SK-N-SH treated with all-trans-retinoic acid at 6 μM for 48 hours (cell line): ENCODE results near the gene GALNT17.

Experiments used
- ATAC-seq: fragments of 200-7000 bp; cut with Tn5 transposase; 3 replicates; pipeline ENCODE4 v1.9.1; 2020; ENCODE audit warnings: mild to moderate bottlenecking, moderate library complexity
- ARNTL ChIP-seq: fragments of 450-650 bp; formaldehyde crosslinking; IDR thresholded peaks from 2 replicates; pipeline ENCODE4 v1.5.0; 2020; ENCODE audit warnings: low read depth, mild to moderate bottlenecking, moderate library complexity, borderline replicate concordance
- BACH2 ChIP-seq: fragments of 250-450 bp; sonication (Bioruptor Pico); IDR thresholded peaks from 2 replicates; pipeline ENCODE4 v1.9.0; 2021; ENCODE audit warnings: mild to moderate bottlenecking, borderline replicate concordance
- CSDC2 ChIP-seq: fragments of 250-450 bp; sonication (Bioruptor Pico); IDR thresholded peaks from 2 replicates; pipeline ENCODE4 v1.5.0; 2020; ENCODE audit warnings: mild to moderate bottlenecking, moderate library complexity
- ESRRG ChIP-seq: fragments of 250-450 bp; sonication (Bioruptor Pico); IDR thresholded peaks from 2 replicates; pipeline ENCODE4 v1.6.1; 2021; ENCODE audit warnings: mild to moderate bottlenecking
- GLIS3 ChIP-seq: fragments of 250-450 bp; sonication (Bioruptor Pico); IDR thresholded peaks from 2 replicates; pipeline ENCODE4 v1.5.0; 2020; ENCODE audit warnings: mild to moderate bottlenecking, moderate library complexity
- ISL1 ChIP-seq: fragments of 250-450 bp; sonication (Bioruptor Pico); IDR thresholded peaks from 2 replicates; pipeline ENCODE4 v2.1.2; 2022; ENCODE audit warnings: mild to moderate bottlenecking, moderate library complexity
- OSR1 ChIP-seq: fragments of 250-450 bp; sonication (Bioruptor Pico); IDR thresholded peaks from 2 replicates; pipeline ENCODE4 v1.8.0; 2022; ENCODE audit warnings: moderate library complexity, mild to moderate bottlenecking, inconsistent platforms
- PATZ1 ChIP-seq: fragments of 250-450 bp; sonication (Bioruptor Pico); IDR thresholded peaks from 2 replicates; pipeline ENCODE4 v1.8.0; 2020; ENCODE audit warnings: mild to moderate bottlenecking, moderate library complexity, borderline replicate concordance
- PPARA ChIP-seq: fragments of 250-450 bp; sonication (Bioruptor Pico); IDR thresholded peaks from 2 replicates; pipeline ENCODE4 v1.5.0; 2020; ENCODE audit warnings: mild to moderate bottlenecking, borderline replicate concordance
- RARB ChIP-seq: fragments of 250-450 bp; sonication (Bioruptor Pico); IDR thresholded peaks from 2 replicates; pipeline ENCODE4 v1.8.0; 2021; ENCODE audit warnings: mild to moderate bottlenecking, moderate library complexity
- SNAI2 ChIP-seq: fragments of 250-450 bp; sonication (Bioruptor Pico); IDR thresholded peaks from 2 replicates; pipeline ENCODE4 v1.5.0; 2020; ENCODE audit warnings: mild to moderate bottlenecking, moderate library complexity
- TCF4 ChIP-seq: fragments of 250-450 bp; sonication (Bioruptor Pico); IDR thresholded peaks from 2 replicates; pipeline ENCODE4 v1.8.0; 2021; ENCODE audit warnings: mild to moderate bottlenecking, moderate library complexity, borderline replicate concordance
- TSHZ2 ChIP-seq: fragments of 250-450 bp; sonication (Bioruptor Pico); IDR thresholded peaks from 2 replicates; pipeline ENCODE4 v1.5.0; 2020; ENCODE audit warnings: mild to moderate bottlenecking, moderate library complexity
- ZFP3 ChIP-seq: fragments of 250-450 bp; sonication (Bioruptor Pico); IDR thresholded peaks from 2 replicates; pipeline ENCODE4 v1.5.0; 2020; ENCODE audit warnings: mild to moderate bottlenecking, moderate library complexity
- ZFP30 ChIP-seq: fragments of 450-650 bp; formaldehyde crosslinking; IDR thresholded peaks from 2 replicates; pipeline ENCODE4 v1.5.0; 2022; ENCODE audit warnings: mild to moderate bottlenecking, moderate library complexity
- ZNF565 ChIP-seq: fragments of 450-650 bp; formaldehyde crosslinking; conservative IDR thresholded peaks from 2 replicates; pipeline ENCODE4 v1.5.0; 2020; ENCODE audit warnings: low read depth, mild to moderate bottlenecking, moderate library complexity
- TF ChIP-seq, protein P1 (sequence below): fragments of 250-450 bp; sonication (Bioruptor Pico); IDR thresholded peaks from 2 replicates; pipeline ENCODE4 v1.5.1; 2021; ENCODE audit warnings: mild to moderate bottlenecking, moderate library complexity
- TF ChIP-seq, protein P2 (sequence below): fragments of 250-450 bp; sonication (Bioruptor Pico); IDR thresholded peaks from 2 replicates; pipeline ENCODE4 v1.8.0; 2021; ENCODE audit warnings: low read depth, mild to moderate bottlenecking, moderate library complexity, borderline replicate concordance
- TF ChIP-seq, protein P3 (sequence below): fragments of 250-450 bp; sonication (Bioruptor Pico); IDR thresholded peaks from 2 replicates; pipeline ENCODE4 v1.5.1; 2020; ENCODE audit warnings: low read depth, mild to moderate bottlenecking, moderate library complexity

GALNT17 gene

GRCh38 chr7:71411475-71411874 lies 279.5 kb downstream of the GALNT17 start:
- ATAC-seq, result no peak
- TF ChIP-seq RARB (CRISPR knock-in tag) (no peak), CSDC2 (CRISPR knock-in tag) (no peak), ESRRG (CRISPR knock-in tag) (no peak), TCF4 (CRISPR knock-in tag) (no peak), BACH2 (no peak)

DNA sequence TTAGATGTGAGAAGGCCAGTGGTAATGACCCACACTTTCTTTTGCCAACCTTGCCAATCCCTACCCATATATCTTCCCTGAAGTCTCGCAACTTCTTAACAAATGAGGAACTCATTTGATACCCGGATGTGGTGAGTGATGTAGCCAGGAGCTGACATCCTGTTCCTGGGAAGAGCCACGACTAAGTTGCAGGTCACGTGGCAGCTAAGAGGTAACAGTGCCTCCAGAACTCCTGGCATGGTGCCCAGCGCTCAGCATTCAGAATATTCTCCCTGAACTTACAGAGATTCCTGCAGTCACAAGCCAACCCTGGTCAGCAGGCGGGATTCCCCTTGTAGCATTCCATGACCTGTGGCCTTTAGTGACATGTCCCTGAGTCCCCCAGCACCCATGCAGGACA lies 282.5 kb downstream of the GALNT17 start:
- TF ChIP-seq, protein P1, sequence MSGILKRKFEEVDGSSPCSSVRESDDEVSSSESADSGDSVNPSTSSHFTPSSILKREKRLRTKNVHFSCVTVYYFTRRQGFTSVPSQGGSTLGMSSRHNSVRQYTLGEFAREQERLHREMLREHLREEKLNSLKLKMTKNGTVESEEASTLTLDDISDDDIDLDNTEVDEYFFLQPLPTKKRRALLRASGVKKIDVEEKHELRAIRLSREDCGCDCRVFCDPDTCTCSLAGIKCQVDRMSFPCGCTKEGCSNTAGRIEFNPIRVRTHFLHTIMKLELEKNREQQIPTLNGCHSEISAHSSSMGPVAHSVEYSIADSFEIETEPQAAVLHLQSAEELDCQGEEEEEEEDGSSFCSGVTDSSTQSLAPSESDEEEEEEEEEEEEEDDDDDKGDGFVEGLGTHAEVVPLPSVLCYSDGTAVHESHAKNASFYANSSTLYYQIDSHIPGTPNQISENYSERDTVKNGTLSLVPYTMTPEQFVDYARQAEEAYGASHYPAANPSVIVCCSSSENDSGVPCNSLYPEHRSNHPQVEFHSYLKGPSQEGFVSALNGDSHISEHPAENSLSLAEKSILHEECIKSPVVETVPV (CRISPR knock-in tag), result no peak
- TF ChIP-seq ZFP30 (CRISPR knock-in tag), result no peak
- TF ChIP-seq, all 23 proteins: peak for 0
- no peak for ATAC-seq

GRCh38 chr7:71419546-71420337 lies 287.8 kb downstream of the GALNT17 start:
- TF ChIP-seq OSR1 (no peak), SNAI2 (CRISPR knock-in tag) (no peak), GLIS3 (CRISPR knock-in tag) (no peak), ESRRG (CRISPR knock-in tag) (no peak), ZNF565 (CRISPR knock-in tag) (no peak), ISL1 (CRISPR knock-in tag) (no peak), ZFP3 (CRISPR knock-in tag) (no peak)
- TF ChIP-seq, protein P1 (CRISPR knock-in tag), result no peak
- TF ChIP-seq, all 23 proteins: peak for 0
- ATAC-seq, result no peak

DNA sequence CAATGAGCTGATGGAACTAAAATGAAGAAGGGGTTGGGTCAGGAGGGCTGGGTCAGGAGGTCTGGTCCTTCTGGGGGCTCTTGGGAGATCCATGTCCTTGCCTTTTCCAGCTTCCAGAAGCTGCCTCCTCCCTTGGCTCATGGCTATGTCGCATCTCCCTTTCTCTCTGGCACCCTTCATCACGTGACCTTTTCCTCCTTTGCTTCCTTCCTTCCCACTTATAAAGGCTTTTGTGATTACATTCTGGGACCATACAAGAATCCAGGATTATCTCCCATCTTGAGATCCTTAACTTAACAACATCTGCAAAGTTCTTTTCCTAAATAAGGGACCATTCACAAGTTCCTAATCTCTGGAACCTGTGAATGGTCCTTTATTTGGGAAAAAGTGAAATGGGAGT lies 290.2 kb downstream of the GALNT17 start:
- ATAC-seq, result no peak
- TF ChIP-seq TSHZ2 (CRISPR knock-in tag), result no peak
- TF ChIP-seq, all 23 proteins: peak for 0

DNA sequence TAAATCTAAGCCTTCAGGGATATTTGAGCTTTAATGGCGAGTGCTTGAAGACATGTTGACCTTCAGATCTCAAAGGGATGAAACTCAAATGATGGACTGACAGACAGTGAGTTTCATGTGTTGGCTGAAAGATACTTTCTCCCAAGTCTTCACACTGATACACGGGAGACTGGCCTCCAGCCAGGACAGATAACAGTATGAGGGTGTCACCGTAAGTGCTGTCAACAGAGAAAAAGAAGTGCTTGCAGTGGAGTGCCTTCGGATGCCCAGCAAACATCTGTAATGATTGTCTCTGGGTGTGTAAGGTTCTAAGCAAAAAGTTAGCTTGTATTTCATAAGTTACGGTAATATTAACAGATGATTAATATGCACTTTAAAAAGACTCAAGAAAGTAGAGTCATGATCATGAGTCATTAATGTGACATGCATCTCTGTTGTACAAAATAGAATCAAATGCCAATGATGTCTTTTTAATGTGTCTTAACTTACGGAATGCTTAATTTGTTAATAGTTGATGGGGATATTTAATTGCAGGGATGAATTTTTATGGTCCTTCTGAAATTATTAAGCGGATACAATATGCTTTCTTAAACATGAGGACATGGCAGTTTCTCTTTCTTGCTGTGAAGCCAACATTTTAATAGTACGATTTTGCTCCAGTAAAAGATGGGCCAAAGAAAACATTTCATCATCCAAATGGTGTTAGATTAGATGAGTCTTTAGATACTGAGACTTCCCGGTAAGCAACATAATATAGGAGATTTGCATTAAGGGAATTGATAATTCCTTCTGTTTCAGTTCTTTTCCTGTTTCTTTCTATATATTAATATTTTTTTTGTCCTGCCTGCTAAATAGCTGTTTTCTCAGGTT lies 292.5 kb downstream of the GALNT17 start:
- no peak for ATAC-seq
- TF ChIP-seq PPARA (no peak), GLIS3 (CRISPR knock-in tag) (no peak), BACH2 (no peak), ARNTL (CRISPR knock-in tag) (no peak), ZFP3 (CRISPR knock-in tag) (no peak), ESRRG (CRISPR knock-in tag) (no peak), RARB (CRISPR knock-in tag) (no peak), ZFP30 (CRISPR knock-in tag) (no peak), SNAI2 (CRISPR knock-in tag) (no peak), PATZ1 (CRISPR knock-in tag) (no peak), OSR1 (no peak)
- TF ChIP-seq, protein P2, sequence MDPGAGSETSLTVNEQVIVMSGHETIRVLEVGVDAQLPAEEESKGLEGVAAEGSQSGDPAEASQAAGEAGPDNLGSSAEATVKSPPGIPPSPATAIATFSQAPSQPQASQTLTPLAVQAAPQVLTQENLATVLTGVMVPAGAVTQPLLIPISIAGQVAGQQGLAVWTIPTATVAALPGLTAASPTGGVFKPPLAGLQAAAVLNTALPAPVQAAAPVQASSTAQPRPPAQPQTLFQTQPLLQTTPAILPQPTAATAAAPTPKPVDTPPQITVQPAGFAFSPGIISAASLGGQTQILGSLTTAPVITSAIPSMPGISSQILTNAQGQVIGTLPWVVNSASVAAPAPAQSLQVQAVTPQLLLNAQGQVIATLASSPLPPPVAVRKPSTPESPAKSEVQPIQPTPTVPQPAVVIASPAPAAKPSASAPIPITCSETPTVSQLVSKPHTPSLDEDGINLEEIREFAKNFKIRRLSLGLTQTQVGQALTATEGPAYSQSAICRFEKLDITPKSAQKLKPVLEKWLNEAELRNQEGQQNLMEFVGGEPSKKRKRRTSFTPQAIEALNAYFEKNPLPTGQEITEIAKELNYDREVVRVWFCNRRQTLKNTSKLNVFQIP (CRISPR knock-in tag), result no peak
- TF ChIP-seq, protein P1 (CRISPR knock-in tag), result no peak
- TF ChIP-seq, protein P3, sequence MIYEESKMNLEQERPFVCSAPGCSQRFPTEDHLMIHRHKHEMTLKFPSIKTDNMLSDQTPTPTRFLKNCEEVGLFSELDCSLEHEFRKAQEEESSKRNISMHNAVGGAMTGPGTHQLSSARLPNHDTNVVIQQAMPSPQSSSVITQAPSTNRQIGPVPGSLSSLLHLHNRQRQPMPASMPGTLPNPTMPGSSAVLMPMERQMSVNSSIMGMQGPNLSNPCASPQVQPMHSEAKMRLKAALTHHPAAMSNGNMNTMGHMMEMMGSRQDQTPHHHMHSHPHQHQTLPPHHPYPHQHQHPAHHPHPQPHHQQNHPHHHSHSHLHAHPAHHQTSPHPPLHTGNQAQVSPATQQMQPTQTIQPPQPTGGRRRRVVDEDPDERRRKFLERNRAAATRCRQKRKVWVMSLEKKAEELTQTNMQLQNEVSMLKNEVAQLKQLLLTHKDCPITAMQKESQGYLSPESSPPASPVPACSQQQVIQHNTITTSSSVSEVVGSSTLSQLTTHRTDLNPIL (CRISPR knock-in tag), result no peak
